ENCODE measurements around the gene FBLN7.

DNA sequence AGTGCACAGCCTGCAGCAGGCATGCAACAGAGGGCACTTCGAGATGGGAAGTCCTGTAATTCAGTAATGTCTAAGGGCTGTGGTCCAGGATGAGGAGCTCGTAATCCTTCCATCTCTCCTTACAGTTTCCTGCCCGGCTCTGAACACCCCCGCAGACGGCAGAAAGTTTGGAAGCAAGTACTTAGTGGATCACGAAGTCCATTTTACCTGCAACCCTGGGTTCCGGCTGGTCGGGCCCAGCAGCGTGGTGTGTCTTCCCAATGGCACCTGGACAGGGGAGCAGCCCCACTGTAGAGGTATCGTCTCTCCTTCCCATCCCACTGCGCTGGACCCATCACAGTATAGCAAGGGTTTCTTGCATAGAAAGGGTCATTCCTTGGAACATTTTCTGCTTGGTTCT lies 26.7 kb downstream of the FBLN7 start:
- no peak for TF ChIP-seq EP300 (IDR thresholded peaks at IDR 0.05)
- TF ChIP-seq CTCF (IDR thresholded peaks at IDR 0.05) = no peak
- no peak for TF ChIP-seq POLR2AphosphoS5 (IDR thresholded peaks at IDR 0.05)

Measured in suprapubic skin (tissue), 4 donors.